ENCODE results near the gene RAMACL.

DNA sequence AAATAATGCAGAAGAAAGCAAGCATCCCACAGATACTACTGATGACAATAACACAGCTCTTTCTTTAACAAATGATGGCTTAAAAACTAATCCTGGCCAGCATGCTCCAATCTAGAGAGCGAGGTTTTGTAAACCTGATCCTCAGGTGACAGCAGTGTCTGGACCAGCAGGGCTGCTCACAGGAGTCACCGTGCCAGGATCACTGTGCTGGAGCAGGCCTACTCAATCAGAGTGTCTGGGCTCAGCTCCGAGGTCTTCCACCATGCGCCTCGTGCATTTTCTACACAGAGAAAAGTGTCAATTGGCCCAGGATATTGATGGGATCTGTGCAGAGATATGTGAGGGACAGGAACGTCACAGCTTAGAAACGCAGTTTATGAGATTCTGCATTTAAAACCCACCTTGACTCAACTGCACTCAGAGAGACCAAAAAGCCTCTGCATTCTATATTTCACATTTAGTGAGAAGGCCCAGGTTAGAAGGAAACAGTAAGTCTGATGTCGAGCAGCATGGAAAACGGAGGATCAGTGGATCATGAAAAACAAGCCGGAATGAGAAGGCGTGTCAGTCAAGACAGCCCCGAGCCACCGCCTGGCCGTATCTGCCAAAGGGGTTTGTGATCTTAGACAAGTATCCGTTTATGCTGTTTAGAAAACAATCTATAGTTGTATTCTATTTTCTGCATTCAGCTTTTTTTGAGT lies 7.8 kb downstream of the RAMACL start:
- TF ChIP-seq POLR2A (IDR thresholded peaks at IDR 0.05) (no peak), CTCF (IDR thresholded peaks at IDR 0.05) (no peak)
